Liver (tissue), 9 donors: ENCODE data around the gene GRIFIN. TPM values are rescaled to one million over a fixed set of nuclear protein-coding genes. Genes with fewer than 3 reads are reported as not detected.

Source experiments
- DNase-seq: peaks from one replicate; pipeline ENCODE4 v3.0.0-alpha.2; 2017; ENCODE audit warnings: low spot score
- H3K27ac ChIP-seq, 2 donors: one replicate each; pipeline ENCODE4 v1.7.0; 2013; ENCODE audit warnings: inconsistent platforms in 2 of 2, low read length in 2 of 2, control low read depth in 1 of 2, low read depth in 1 of 2, mild to moderate bottlenecking in 1 of 2
- H3K27me3 ChIP-seq, 4 donors: one replicate each; pipeline versions ENCODE4 v1.6.1 to v1.7.0; 2013; ENCODE audit warnings: low read length in 3 of 4, inconsistent platforms in 1 of 4, mild to moderate bottlenecking in 1 of 4, moderate library complexity in 1 of 4; ENCODE audit not compliant: control insufficient read depth in 4 of 4, insufficient read depth in 4 of 4
- H3K36me3 ChIP-seq, 4 donors: one replicate each; pipeline versions ENCODE4 v1.6.1 to v1.7.0; 2013; ENCODE audit warnings: low read length in 3 of 4, mild to moderate bottlenecking in 3 of 4, low read depth in 1 of 4, moderate library complexity in 1 of 4; ENCODE audit not compliant: control insufficient read depth in 4 of 4, insufficient read depth in 3 of 4
- H3K4me1 ChIP-seq, 4 donors: one replicate each; pipeline versions ENCODE4 v1.6.1 to v1.7.0; 2013; ENCODE audit warnings: low read length in 3 of 4, mild to moderate bottlenecking in 3 of 4, moderate library complexity in 1 of 4; ENCODE audit not compliant: control insufficient read depth in 4 of 4, insufficient read depth in 4 of 4
- H3K4me3 ChIP-seq, 3 donors: one replicate each; pipeline versions ENCODE4 v1.6.1 to v1.7.0; 2013; ENCODE audit warnings: low read length in 3 of 3, control low read depth in 1 of 3, low read depth in 1 of 3, mild to moderate bottlenecking in 1 of 3
- H3K9ac ChIP-seq, 2 donors: one replicate each; pipeline ENCODE4 v1.7.0; 2013; ENCODE audit warnings: low read length in 2 of 2, mild to moderate bottlenecking in 2 of 2, moderate library complexity in 2 of 2, control low read depth in 1 of 2, low read depth in 1 of 2
- H3K9me3 ChIP-seq, 4 donors: one replicate each; pipeline versions ENCODE4 v1.6.1 to v1.7.0; 2013; ENCODE audit warnings: low read length in 3 of 4; ENCODE audit not compliant: control insufficient read depth in 4 of 4
- ATF3 ChIP-seq: IDR thresholded peaks from 2 replicates; pipeline ENCODE4 v1.6.1; 2016; ENCODE audit warnings: antibody characterized with exemption
- EGR1 ChIP-seq, 2 donors: IDR thresholded peaks; 2 replicates each; pipeline ENCODE4 v1.6.1; 2016 to 2018; ENCODE audit warnings: antibody characterized with exemption in 2 of 2, low read depth in 2 of 2
- HNF4A ChIP-seq, 2 donors: conservative IDR thresholded peaks; 2 replicates each; pipeline ENCODE4 v1.6.1; 2016; ENCODE audit warnings: antibody characterized with exemption in 2 of 2, mild to moderate bottlenecking in 2 of 2
- HNF4G ChIP-seq: IDR thresholded peaks from 2 replicates; pipeline ENCODE4 v1.6.1; 2016; ENCODE audit warnings: antibody characterized with exemption
- NR2F2 ChIP-seq: IDR thresholded peaks from 2 replicates; pipeline ENCODE4 v1.6.1; 2016; ENCODE audit warnings: antibody characterized with exemption
- RAD21 ChIP-seq, 2 donors: IDR thresholded peaks; 2 replicates each; pipeline ENCODE4 v1.6.1; 2016; ENCODE audit warnings: antibody characterized with exemption in 2 of 2, mild to moderate bottlenecking in 2 of 2
- RXRA ChIP-seq, 2 donors: IDR thresholded peaks; 2 replicates each; pipeline ENCODE4 v1.6.1; 2017 to 2018; ENCODE audit warnings: antibody characterized with exemption in 2 of 2, mild to moderate bottlenecking in 1 of 2
- SP1 ChIP-seq: IDR thresholded peaks from 2 replicates; pipeline ENCODE4 v1.6.1; 2018; ENCODE audit warnings: antibody characterized with exemption, mild to moderate bottlenecking
- TAF1 ChIP-seq: conservative IDR thresholded peaks from 2 replicates; pipeline ENCODE4 v1.6.1; 2016; ENCODE audit warnings: antibody characterized with exemption, mild to moderate bottlenecking
- ZBTB33 ChIP-seq: IDR thresholded peaks from 2 replicates; pipeline ENCODE4 v1.6.1; 2016; ENCODE audit warnings: antibody characterized with exemption
- WGBS: extraction: QIAGEN DNeasy Blood & Tissue Kit; methylation state at CpG from one replicate; pipeline ENCODE4 v1.1.7; 2013; 5-methylcytosine and 5-hydroxymethylcytosine counted together
- polyA plus RNA-seq, 2 donors: library from polyadenylated mRNA; stranded (reverse) in 1 of 2; unstranded in 1 of 2; fragments of 200-250 nt in 1 of 2; fragments of >200 nt in 1 of 2; fragmentation: Nextera tagmentation in 1 of 2; extraction: Ambion mirVana in 1 of 2; gene quantifications; one replicate each; pipeline versions ENCODE4 v1.2.1 to v1.2.3, GENCODE V29; 2013 to 2015
- total RNA-seq, 2 donors: library from RNA; depleted of rRNA; stranded (reverse); fragments of >200 nt; gene quantifications; one replicate each; pipeline ENCODE4 v1.2.3, GENCODE V29; 2014
- TF ChIP-seq, protein P1 (sequence below): IDR thresholded peaks from 2 replicates; pipeline ENCODE4 v1.6.1; 2016; ENCODE audit warnings: antibody characterized with exemption, mild to moderate bottlenecking
- donor health status: healthy.
- donor health status: healthy.
- donor health status: healthy.
- donor health status: healthy.
- donor health status: healthy.

GRIFIN gene
- total and polyA plus RNA-seq, 4 donors: not detected

DNA sequence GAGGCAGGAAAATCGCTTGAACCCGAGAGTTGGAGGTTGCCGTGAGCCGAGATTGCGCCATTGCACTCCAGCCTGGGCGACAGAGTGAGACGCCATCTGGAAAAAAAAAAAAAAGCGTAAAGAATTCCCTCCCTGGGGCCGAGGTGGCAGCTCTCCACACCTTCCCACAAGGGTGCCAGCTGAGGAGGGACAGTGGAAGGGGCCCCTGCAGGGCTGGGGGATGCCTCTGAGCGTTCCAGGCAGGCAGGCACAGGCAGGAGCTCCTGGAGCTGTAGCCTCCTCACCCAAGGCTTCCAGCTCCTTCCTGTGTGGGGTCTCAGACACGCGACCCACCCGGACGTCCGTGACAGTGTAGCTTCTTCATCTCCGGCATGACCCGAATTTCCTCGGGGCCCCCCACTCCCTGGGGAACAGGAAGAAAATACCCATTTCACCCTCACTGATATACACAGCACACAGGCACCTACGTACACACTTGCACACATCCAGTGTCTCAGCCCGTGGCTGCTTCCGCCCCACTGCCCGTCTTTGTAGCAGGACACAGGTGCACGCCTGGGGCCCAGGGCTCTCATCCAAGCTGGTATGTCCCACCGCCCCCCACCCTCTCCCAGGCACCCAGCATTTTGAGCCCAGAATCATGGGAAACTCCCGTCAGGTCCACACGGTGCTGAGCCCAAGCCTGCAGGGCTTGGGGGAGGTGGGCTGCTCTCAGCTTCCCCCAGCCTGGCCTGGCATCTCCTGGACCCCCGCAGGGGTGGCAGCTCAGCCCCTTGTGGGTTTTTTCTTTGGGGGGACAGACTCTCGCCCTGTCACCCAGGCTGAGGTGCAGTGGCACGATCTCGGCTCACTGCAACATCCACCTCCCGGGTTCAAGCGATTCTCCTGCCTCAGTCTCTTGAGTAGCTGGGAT lies 25.7 kb downstream of the GRIFIN start:
- 59% methylated on average over 32 of the region's 32 CpGs for WGBS
- H3K4me3 ChIP-seq: no peak overlapping the region
- TF ChIP-seq TAF1: no peak
- TF ChIP-seq HNF4G: no peak
- TF ChIP-seq NR2F2: no peak
- no peak for TF ChIP-seq ZBTB33
- TF ChIP-seq, protein P1, sequence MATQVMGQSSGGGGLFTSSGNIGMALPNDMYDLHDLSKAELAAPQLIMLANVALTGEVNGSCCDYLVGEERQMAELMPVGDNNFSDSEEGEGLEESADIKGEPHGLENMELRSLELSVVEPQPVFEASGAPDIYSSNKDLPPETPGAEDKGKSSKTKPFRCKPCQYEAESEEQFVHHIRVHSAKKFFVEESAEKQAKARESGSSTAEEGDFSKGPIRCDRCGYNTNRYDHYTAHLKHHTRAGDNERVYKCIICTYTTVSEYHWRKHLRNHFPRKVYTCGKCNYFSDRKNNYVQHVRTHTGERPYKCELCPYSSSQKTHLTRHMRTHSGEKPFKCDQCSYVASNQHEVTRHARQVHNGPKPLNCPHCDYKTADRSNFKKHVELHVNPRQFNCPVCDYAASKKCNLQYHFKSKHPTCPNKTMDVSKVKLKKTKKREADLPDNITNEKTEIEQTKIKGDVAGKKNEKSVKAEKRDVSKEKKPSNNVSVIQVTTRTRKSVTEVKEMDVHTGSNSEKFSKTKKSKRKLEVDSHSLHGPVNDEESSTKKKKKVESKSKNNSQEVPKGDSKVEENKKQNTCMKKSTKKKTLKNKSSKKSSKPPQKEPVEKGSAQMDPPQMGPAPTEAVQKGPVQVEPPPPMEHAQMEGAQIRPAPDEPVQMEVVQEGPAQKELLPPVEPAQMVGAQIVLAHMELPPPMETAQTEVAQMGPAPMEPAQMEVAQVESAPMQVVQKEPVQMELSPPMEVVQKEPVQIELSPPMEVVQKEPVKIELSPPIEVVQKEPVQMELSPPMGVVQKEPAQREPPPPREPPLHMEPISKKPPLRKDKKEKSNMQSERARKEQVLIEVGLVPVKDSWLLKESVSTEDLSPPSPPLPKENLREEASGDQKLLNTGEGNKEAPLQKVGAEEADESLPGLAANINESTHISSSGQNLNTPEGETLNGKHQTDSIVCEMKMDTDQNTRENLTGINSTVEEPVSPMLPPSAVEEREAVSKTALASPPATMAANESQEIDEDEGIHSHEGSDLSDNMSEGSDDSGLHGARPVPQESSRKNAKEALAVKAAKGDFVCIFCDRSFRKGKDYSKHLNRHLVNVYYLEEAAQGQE: no peak
- TF ChIP-seq SP1: no peak
- TF ChIP-seq EGR1 (IDR thresholded peaks at IDR 0.05; ENCODE audit: low read depth in 2 of 2): no peak
- TF ChIP-seq HNF4A (conservative IDR thresholded peaks at IDR 0.05): no peak
- TF ChIP-seq RXRA (IDR thresholded peaks at IDR 0.05): no peak
- H3K27me3 ChIP-seq: no peaks in the 10 kb centered on the region
- peaks cover 0 to 3% (median 0%) of the 10 kb centered on the region in 4 donors for H3K36me3 ChIP-seq
- no peak overlapping the region for H3K27ac ChIP-seq
- no peak for DNase-seq
- H3K9me3 ChIP-seq: no peaks in the 10 kb centered on the region
- peaks cover 3 to 11% (median 9%) of the 10 kb centered on the region in 4 donors for H3K4me1 ChIP-seq
- H3K9ac ChIP-seq: no peak overlapping the region

DNA sequence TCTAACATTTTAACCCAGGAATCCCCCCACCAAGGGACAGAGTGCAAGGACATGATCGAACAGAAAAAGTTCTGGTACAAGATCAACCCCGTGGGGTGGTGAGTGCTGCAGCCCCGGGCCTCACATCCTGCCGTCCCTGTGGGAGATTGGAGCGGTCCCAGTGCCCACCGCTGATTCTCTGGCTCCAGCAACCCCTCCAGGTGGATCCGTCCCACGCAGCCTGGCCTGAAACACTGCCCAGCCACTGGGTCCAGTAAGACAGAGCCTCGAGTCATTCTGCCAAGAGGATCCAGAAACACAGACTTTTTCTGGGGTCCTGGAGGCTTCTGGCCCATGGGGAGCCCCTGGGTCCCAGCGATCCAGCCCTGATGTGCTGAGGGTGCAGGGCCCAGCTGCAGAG lies 29.5 kb downstream of the GRIFIN start:
- Histone ChIP-seq H3K4me1 (peaks cover 2 to 5% (median 4%) of the 10 kb centered on the region in 4 donors), H3K27ac (no peak overlapping the region)
- DNase-seq: no peak

More for the DNA sequence above, 29.5 kb downstream of the GRIFIN start:
- Histone ChIP-seq H3K9ac (no peak overlapping the region), H3K36me3 (peaks cover 0 to 5% (median 0%) of the 10 kb centered on the region in 4 donors), H3K27me3 (no peaks in the 10 kb centered on the region), H3K9me3 (no peaks in the 10 kb centered on the region), H3K4me3 (no peak overlapping the region)
- TF ChIP-seq ATF3 (no peak), TAF1 (no peak), RAD21 (IDR thresholded peaks at IDR 0.05) (no peak), EGR1 (IDR thresholded peaks at IDR 0.05; ENCODE audit: low read depth in 2 of 2) (no peak)
- TF ChIP-seq, protein P1: no peak
- 92% methylated on average over 10 of the region's 10 CpGs for WGBS
